Hematopoietic multipotent progenitor cell treated with erythropoietin and hydrocortisone succinate and interleukin-3 and kit ligand, for 15 days (in vitro differentiated cells): ENCODE data around the gene SH3PXD2A.
A peak's percentile ranks its signal among the peaks of the same experiment; 100 is the strongest.
"Not testable (repeated sequence)": the region's sequence is repeated elsewhere in the genome, so short reads cannot be mapped to it uniquely, and the experiment has no call there.

Experiments
- DNase-seq: peaks from one replicate; pipeline ENCODE4 v3.0.0-alpha.2; 2015; ENCODE audit warnings: low spot score

SH3PXD2A gene

GRCh38 chr10:103666087-103666761, 189.2 kb downstream of the SH3PXD2A start:
- peak; percentile 62 for DNase-seq

GRCh38 chr10:103665162-103665889, 190.1 kb downstream of the SH3PXD2A start:
- no peak for DNase-seq

GRCh38 chr10:103663802-103664201, 191.6 kb downstream of the SH3PXD2A start:
- no peak for DNase-seq

GRCh38 chr10:103663236-103663635, 192.1 kb downstream of the SH3PXD2A start:
- DNase-seq = no peak

GRCh38 chr10:103662704-103663103, 192.7 kb downstream of the SH3PXD2A start:
- not testable (repeated sequence) for DNase-seq

GRCh38 chr10:103661198-103661950, 194.0 kb downstream of the SH3PXD2A start:
- no peak for DNase-seq

- peak; percentile 37 for DNase-seq
Measured at GRCh38 chr10:103660364-103661197, 194.8 kb downstream of the SH3PXD2A start.

GRCh38 chr10:103659674-103660363, 195.6 kb downstream of the SH3PXD2A start:
- DNase-seq = peak; percentile 78

- DNase-seq = no peak
Measured at GRCh38 chr10:103658049-103658577, 197.3 kb downstream of the SH3PXD2A start.

- no peak for DNase-seq
Measured at GRCh38 chr10:103657061-103657591, 198.2 kb downstream of the SH3PXD2A start.

- no peak for DNase-seq
Measured at GRCh38 chr10:103654925-103655324, 200.5 kb downstream of the SH3PXD2A start.

GRCh38 chr10:103653581-103654037, 201.8 kb downstream of the SH3PXD2A start:
- DNase-seq = no peak

- no peak for DNase-seq
Measured at GRCh38 chr10:103652599-103653281, 202.6 kb downstream of the SH3PXD2A start.

- DNase-seq = no peak
Measured at GRCh38 chr10:103651783-103652476, 203.4 kb downstream of the SH3PXD2A start.

GRCh38 chr10:103651333-103651732, 204.0 kb downstream of the SH3PXD2A start:
- DNase-seq = no peak

GRCh38 chr10:103649654-103650423, 205.5 kb downstream of the SH3PXD2A start:
- DNase-seq = no peak

- no peak for DNase-seq
Measured at GRCh38 chr10:103648636-103649532, 206.5 kb downstream of the SH3PXD2A start.

GRCh38 chr10:103648251-103648635, 207.1 kb downstream of the SH3PXD2A start:
- DNase-seq = no peak
